ENCODE data around the gene GPC3. TPM values are rescaled to one million over a fixed set of nuclear protein-coding genes. Genes with fewer than 3 reads are reported as not detected.

GPC3 gene
- total RNA-seq, 1 experiment from 2014 or later = 0.24 TPM

DNA sequence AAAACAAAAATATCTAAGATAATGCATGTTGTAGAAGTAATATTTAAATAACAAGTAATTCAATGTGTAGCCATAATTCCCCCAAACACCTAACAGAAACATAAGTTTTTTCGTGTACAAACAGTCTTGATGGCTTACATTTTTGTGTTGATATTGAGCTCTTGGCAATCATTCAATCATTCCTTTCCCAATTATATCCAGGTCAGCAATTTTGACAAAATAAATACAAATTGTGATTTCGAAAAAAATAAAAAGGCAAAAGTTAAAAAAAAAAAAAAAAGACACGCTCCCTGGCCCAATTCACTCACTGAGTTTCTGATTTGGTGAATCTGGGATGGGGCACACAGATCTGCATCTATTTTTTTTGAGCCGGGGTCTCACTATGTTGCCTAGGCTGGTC, 382.5 kb downstream of the GPC3 start:
- H3K4me1 ChIP-seq (ENCODE audit: insufficient read depth, low read length, poor library complexity, severe bottlenecking) = no peaks in the 10 kb centered on the region
- TF ChIP-seq CTCF (conservative IDR thresholded peaks at IDR 0.05; ENCODE audit: low read depth, low read length) (no peak), EZH2 (IDR thresholded peaks at IDR 0.05; ENCODE audit: borderline replicate concordance, low read depth, low read length, poor library complexity, severe bottlenecking) (no peak)
- ChIA-PET CTCF (no interaction called here), POLR2A (ENCODE audit: low non-redundant PET) (no interaction called here)
- no peaks in the 10 kb centered on the region for H3K9me3 ChIP-seq (ENCODE audit: low read depth, low read length, poor library complexity, severe bottlenecking)
- H3K36me3 ChIP-seq (ENCODE audit: insufficient read depth, low read length, poor library complexity, severe bottlenecking) = no peaks in the 10 kb centered on the region
- no TSS peak for BruUV-seq (replicated peaks)
- DNase-seq (ENCODE audit: low spot score) = no peak
- no peak overlapping the region for H3K4me3 ChIP-seq (ENCODE audit: low read depth, low read length, poor library complexity, severe bottlenecking)
- intact Hi-C loops (cut with micrococcal nuclease; ENCODE audit: unreplicated experiment) = no loop called here
- no peak overlapping the region for H3K27ac ChIP-seq (ENCODE audit: low read depth, low read length, poor library complexity, severe bottlenecking)
- no peaks in the 10 kb centered on the region for H3K27me3 ChIP-seq (replicated peaks; ENCODE audit: insufficient read depth, low read depth, low read length, poor library complexity)

DNA sequence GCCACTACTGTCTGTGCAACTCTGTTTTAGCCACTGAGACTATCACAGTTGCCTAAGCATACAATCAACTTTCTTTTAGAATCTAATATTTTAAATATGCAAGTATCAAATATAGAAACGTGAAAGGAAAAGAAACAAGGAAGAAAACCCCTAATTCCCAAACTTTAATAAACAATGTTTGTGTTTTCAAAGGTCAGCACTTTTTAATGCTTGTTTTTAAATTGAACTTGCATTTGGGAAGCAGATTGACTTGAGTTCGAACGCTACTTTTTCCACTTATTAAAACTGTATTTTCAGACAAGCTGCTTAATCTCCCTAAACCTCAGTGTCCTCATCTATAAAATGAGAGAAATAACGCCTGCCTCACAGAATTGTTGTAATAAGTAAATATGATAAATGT, 384.3 kb downstream of the GPC3 start:
- no peak overlapping the region for H3K27ac ChIP-seq (ENCODE audit: low read depth, low read length, poor library complexity, severe bottlenecking)
- no peaks in the 10 kb centered on the region for H3K4me1 ChIP-seq (ENCODE audit: insufficient read depth, low read length, poor library complexity, severe bottlenecking)
- no peaks in the 10 kb centered on the region for H3K9me3 ChIP-seq (ENCODE audit: low read depth, low read length, poor library complexity, severe bottlenecking)
- H3K36me3 ChIP-seq (ENCODE audit: insufficient read depth, low read length, poor library complexity, severe bottlenecking) = no peaks in the 10 kb centered on the region
- intact Hi-C loops (cut with micrococcal nuclease; ENCODE audit: unreplicated experiment) = no loop called here
- BruUV-seq (replicated peaks) = no TSS peak
- peaks cover 9% of the 10 kb centered on the region for H3K27me3 ChIP-seq (replicated peaks; ENCODE audit: insufficient read depth, low read depth, low read length, poor library complexity)
- ChIA-PET CTCF (no interaction called here), POLR2A (ENCODE audit: low non-redundant PET) (no interaction called here)
- H3K4me3 ChIP-seq (ENCODE audit: low read depth, low read length, poor library complexity, severe bottlenecking) = no peak overlapping the region
- DNase-seq (ENCODE audit: low spot score) = no peak
- TF ChIP-seq CTCF (conservative IDR thresholded peaks at IDR 0.05; ENCODE audit: low read depth, low read length) = no peak
- no peak for TF ChIP-seq EZH2 (IDR thresholded peaks at IDR 0.05; ENCODE audit: borderline replicate concordance, low read depth, low read length, poor library complexity, severe bottlenecking)

- DNase-seq (ENCODE audit: low spot score) = no peak
- H3K27me3 ChIP-seq (replicated peaks; ENCODE audit: insufficient read depth, low read depth, low read length, poor library complexity) = peaks cover 9% of the 10 kb centered on the region
- intact Hi-C loops (cut with micrococcal nuclease; ENCODE audit: unreplicated experiment) = no loop called here
- H3K4me3 ChIP-seq (ENCODE audit: low read depth, low read length, poor library complexity, severe bottlenecking) = no peak overlapping the region
- H3K9me3 ChIP-seq (ENCODE audit: low read depth, low read length, poor library complexity, severe bottlenecking) = no peaks in the 10 kb centered on the region
- no peaks in the 10 kb centered on the region for H3K4me1 ChIP-seq (ENCODE audit: insufficient read depth, low read length, poor library complexity, severe bottlenecking)
- no peak for TF ChIP-seq EZH2 (IDR thresholded peaks at IDR 0.05; ENCODE audit: borderline replicate concordance, low read depth, low read length, poor library complexity, severe bottlenecking)
- no peak for TF ChIP-seq CTCF (conservative IDR thresholded peaks at IDR 0.05; ENCODE audit: low read depth, low read length)
- H3K36me3 ChIP-seq (ENCODE audit: insufficient read depth, low read length, poor library complexity, severe bottlenecking) = no peaks in the 10 kb centered on the region
- no peak overlapping the region for H3K27ac ChIP-seq (ENCODE audit: low read depth, low read length, poor library complexity, severe bottlenecking)
- ChIA-PET POLR2A (ENCODE audit: low non-redundant PET) (no interaction called here), CTCF (no interaction called here)
- BruUV-seq (replicated peaks) = no TSS peak
Observed at GRCh38 chrX:133600536-133600935, 384.9 kb downstream of the GPC3 start.
